DMS53 treated with DMSO at 0.1 percent for 48 hours (cell line): Measurements from ENCODE around the gene PRDM15.

Experiments
- DNase-seq: peaks from one replicate; lab custom pipeline; 2025; ENCODE audit not compliant: unreplicated experiment; lab: John Stamatoyannopoulos, UW

Gene PRDM15

DNA sequence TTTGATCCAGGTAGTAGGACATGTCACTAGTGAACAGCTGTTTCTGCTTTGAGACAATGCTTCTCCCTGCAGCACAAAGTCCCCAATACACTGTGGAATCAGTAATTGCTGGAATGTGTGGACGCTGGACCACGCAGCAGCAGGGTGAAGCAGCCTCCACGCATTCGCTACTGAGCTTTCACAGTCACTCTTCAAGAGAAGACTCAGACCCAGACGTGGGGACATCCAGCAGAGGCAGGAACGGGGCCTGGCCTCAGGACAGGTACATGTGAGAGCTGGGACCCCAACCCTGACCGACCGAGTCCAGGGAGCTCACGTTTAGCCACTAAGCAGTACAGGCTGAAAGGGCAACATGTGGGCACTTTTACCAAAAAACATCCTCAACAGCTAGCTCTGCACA lies 34.1 kb upstream of the PRDM15 start:
- no peak for DNase-seq

- DNase-seq: no peak
Measured at GRCh38 chr21:41908829-41909228, 29.7 kb upstream of the PRDM15 start.

- no peak for DNase-seq
Measured at GRCh38 chr21:41907496-41908258, 28.5 kb upstream of the PRDM15 start.

DNA sequence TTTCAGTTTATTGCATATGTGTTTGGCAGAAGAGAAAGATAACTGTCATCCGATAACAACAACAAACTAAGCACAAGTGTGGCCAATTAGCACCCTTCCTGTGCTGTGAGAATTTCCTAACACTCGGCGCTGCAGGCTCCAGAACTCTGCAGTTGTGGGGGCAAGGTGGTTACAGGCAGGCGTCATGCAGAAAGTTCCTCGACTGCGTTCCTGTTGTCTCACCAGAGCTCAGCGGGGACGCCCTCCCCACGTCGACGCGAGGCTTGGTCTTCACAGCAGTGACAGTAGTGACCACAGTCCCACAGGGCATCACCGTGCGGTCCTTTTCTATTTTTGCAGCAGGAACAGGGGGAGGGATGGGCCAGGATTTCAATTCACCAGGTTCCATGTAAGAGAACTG lies 27.6 kb upstream of the PRDM15 start:
- no peak for DNase-seq

DNA sequence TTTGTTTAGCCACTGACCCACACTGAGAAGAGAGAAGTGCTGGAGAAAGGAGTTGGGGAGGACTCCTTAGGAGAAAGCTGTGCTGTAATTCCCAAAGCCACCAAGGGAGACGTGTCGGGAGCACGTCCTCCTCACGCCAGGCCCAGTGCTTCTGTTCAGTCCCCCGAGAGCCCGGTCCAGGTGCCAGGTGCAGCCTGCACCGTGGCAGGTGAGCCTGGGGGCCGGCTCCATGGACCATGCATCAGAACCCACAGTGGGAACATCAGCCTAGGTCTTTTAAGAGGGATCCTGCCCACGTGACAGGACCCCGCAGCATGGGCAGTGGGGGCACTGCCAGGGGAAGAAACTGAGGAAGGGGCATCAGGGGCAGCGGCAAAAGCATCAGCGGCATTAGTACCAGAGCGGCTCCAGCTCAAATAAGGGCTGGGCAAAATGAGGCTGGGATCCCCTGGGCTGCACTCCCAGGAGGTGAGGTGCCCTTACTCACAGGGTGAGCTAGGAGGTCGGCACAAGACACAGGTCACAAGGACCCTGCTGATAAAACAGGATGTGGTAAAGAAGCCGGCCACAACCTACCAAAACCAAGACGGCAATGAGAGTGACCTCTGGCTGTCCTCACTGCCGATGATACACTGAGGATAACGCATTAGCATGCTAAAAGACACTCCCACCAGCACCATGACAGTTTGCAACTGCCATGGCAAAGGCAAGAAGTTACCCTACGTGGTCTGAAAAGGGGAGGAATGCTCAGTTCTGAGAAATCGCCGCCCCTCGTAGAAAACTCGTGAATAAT lies 24.6 kb upstream of the PRDM15 start:
- DNase-seq: no peak

DNA sequence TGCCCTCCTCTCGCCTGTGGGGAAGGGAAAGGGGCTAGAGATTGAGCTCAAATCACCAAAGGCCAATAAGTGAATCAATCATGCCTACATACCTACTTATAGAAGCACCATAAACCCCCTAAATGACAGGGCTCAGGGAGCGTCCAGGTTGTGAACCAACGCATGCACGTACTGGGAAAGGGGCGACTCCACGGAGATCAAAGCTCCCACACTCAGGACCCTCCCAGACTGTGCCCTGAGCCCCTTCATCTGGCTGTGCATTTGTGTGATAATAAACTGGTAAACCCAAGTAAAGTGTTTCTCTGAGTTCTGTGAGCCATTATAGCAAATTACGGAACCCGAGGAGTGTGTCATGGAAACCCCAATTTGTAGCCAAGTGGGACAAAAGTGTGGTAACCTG lies 23.8 kb upstream of the PRDM15 start:
- no peak for DNase-seq

DNA sequence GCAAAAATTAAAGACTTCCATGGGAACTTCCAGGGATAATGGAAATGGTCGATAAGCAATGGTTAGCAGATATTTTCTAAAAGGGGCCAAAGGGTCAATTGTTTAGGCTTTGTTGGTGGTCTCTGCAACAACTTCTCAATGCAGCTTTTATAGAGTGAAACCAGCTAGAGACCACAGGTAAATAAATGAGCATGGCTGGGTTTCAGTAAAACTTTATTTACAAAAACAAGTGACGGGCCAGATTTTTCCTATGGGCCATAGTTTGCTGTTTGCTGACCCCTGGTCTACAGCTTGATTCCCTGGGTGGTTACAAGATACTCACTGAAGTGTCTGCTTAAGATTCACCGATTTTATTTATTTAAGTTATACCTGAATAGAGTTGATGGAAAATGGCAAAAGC lies 22.6 kb upstream of the PRDM15 start:
- DNase-seq: no peak

- DNase-seq: no peak
Measured at GRCh38 chr21:41901099-41901498, 22.0 kb upstream of the PRDM15 start.

GRCh38 chr21:41900401-41900800 lies 21.3 kb upstream of the PRDM15 start:
- no peak for DNase-seq

DNA sequence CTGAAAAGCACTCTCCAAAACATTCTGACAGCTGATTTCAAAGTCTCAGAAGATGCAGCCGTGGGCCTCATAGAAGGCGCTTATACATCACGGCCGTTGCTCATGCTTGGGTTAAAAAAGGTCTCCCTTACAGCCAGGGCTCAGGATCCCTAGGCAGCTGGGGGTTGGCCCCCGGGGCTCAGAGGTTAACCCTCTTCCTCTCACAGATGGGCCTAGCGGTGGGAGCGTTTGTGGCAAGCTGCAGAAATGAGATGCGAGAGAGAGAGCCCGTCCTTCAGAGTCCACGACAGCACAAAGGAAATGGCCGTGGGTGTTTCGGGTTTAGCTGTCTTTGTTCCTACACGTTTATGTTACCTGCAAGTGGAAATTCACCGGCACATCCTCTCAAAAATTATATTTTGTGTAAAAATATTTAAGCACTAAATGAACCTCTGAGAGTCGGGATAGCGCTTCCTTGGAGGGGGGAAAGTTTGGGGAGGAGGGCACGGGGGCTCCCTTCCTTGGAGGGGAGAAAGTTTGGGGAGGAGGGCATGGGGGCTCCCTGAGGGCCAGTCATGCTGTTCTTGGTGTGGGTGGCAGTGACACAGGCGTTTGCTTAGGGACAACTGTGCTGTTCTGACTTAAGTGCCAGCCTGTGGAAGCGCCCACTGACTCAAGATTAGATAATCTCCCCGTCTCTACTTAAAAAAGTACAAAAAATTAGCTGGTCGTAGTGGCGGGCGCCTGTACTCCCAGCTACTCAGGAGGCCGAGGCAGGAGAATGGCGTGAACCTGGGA lies 20.5 kb upstream of the PRDM15 start:
- DNase-seq: no peak

GRCh38 chr21:41898998-41899397 lies 19.9 kb upstream of the PRDM15 start:
- DNase-seq: no peak

GRCh38 chr21:41897700-41898099 lies 18.6 kb upstream of the PRDM15 start:
- DNase-seq: no peak

DNA sequence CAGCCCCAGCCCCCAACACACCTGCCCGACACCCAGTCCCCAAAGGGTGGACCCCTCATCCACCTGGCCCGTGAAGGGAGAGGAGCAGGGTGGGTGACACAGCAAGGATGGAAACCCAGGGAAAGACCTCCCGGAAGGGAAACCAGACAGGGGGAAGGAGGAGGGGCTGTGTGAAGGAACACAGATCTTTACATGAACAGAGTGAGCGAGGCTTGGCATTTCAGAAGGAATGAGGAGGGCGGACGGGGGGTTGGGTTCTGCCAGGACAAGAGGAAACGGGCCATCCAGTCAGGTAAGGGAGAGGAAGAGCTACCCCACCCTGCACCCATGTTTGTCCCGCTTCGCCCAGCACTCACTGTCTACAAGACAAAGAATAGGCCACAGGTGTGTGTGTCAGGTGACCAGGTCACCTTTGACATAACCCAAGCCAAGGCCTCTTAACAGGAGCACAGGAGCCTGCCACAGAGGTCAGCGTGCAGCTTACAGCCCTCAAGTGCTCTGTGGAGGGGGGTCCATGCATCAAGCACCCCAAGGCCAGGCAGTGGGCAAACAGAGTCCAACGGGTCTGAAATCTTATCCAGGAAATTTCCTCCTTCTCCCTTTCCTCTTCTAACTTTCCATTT lies 18.0 kb upstream of the PRDM15 start:
- no peak for DNase-seq

- no peak for DNase-seq
Measured at GRCh38 chr21:41895643-41896493, 16.7 kb upstream of the PRDM15 start.

DNA sequence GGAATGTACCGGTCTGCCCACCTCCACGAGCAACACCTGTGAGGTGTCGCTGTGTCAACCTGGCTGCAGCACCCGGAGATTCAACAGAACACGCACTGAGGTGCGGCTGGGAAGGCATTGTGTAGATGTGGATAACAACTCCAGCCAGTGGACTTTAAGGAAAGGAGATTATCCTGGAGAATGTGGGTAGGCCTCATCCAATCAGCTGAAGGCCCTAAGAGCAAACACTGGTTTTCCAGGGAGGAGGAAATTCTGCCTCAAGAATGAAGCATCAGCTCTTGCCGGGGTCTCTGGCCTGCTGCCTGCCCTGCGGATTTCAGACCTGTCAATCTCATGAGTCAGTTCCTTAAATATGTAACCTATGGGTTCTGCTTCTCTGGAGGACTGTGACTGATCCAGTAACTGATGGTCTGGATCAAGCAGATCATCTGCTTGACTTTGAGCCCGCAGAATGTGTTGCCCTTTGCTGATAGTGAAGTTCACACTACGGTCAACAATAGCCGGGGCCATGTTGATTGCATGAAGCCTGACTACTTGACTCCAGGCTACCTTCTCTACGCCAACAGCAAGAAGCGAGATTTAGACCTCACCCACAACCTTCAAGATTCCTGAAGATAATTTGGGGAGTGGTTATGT lies 15.9 kb upstream of the PRDM15 start:
- DNase-seq: no peak

GRCh38 chr21:41894511-41894910 lies 15.4 kb upstream of the PRDM15 start:
- DNase-seq: no peak

GRCh38 chr21:41892726-41893125 lies 13.6 kb upstream of the PRDM15 start:
- no peak for DNase-seq

GRCh38 chr21:41891132-41891531 lies 12.0 kb upstream of the PRDM15 start:
- no peak for DNase-seq

DNA sequence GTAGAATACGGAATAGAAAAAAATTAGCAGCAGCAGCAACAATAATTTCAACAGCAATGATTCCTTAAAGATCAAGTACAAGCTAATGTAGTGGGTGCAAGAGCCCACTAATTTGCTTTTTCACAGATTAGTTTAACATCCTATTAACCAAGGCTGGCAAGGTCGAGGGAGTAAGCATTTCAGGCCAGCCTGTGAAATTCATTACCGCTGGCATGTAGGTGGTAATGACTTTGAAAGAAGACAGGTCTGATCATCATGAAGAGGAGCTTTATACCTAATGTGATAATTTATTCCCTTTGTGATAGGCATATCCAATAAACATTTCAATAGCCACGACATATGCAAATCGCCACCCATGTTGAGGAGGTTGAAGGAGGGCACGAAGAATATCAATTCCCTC lies 11.2 kb upstream of the PRDM15 start:
- DNase-seq: no peak
